WI38 (cell line): ENCODE measurements around the gene LPP.
"Not testable (repeated sequence)": the region's sequence is repeated elsewhere in the genome, so short reads cannot be mapped to it uniquely, and the experiment has no call there.

Source experiments
- H3K4me3 ChIP-seq: 2 replicates; pipeline ENCODE4 v1.5.1; 2011; ENCODE audit warnings: low read depth, mild to moderate bottlenecking, control low read depth, low read length
- TF ChIP-seq, protein P1 (sequence below): IDR thresholded peaks from 2 replicates; pipeline ENCODE4 v1.5.1; 2012; ENCODE audit warnings: low read depth, mild to moderate bottlenecking, control low read depth, low read length

The LPP gene

DNA sequence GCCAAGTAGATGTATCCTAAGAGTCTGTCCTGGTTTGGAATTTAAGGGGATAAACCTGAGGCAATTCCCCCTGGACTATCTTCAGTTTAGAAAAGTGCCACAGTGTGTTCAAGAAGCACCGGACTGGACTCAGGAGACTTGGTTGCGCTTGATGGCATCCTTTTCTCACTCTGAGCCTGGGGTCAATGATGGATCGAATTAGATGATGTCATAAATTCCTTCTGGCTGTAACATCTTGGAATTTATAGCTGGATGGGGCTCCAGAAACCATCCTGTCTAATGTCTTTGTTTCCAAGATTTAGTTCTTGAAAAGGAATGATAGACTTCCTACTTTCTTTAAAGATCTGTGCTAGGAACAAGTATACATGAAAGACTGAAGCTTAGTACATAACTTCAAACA lies 280.6 kb downstream of the LPP start:
- no peak overlapping the region for H3K4me3 ChIP-seq
- TF ChIP-seq, protein P1, sequence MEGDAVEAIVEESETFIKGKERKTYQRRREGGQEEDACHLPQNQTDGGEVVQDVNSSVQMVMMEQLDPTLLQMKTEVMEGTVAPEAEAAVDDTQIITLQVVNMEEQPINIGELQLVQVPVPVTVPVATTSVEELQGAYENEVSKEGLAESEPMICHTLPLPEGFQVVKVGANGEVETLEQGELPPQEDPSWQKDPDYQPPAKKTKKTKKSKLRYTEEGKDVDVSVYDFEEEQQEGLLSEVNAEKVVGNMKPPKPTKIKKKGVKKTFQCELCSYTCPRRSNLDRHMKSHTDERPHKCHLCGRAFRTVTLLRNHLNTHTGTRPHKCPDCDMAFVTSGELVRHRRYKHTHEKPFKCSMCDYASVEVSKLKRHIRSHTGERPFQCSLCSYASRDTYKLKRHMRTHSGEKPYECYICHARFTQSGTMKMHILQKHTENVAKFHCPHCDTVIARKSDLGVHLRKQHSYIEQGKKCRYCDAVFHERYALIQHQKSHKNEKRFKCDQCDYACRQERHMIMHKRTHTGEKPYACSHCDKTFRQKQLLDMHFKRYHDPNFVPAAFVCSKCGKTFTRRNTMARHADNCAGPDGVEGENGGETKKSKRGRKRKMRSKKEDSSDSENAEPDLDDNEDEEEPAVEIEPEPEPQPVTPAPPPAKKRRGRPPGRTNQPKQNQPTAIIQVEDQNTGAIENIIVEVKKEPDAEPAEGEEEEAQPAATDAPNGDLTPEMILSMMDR = no peak

DNA sequence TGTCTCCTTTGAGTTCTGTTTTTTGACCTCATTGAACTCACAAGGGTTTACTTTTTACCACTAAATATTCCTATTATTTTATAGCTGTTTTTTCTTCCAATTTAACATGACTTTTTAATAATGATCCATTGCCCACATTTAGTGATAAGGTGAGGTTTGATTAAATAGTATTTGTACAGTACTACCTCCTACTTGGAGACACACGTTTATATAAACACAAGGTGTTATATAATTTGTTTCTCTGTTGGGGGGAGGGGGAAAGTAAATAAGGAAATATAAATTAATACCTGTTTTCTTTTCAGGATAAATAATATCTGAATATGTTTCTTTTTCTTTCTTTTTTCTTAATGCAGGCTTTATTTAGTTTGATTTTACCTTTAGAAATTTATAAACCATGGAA lies 281.3 kb downstream of the LPP start:
- H3K4me3 ChIP-seq = no peak overlapping the region
- TF ChIP-seq, protein P1 = no peak

DNA sequence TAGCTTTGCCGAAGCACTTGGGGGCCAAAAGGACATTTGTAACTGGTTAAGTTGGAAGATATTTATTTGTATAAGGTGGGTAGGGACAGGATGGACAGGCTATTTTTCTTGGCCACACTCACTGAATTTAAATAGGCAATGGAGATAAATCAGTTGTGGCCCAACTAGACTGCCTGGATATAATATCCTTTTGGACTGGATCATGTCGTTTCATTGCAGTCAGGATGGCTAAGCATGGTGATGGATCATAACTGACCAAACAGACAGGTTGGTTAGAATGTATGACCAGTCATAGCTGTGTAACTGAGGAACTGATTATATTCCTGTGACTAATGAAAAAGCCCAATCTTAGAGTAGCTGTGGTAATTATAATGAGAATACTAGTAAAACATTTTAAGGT lies 284.0 kb downstream of the LPP start:
- H3K4me3 ChIP-seq = no peak overlapping the region
- TF ChIP-seq, protein P1 = no peak

DNA sequence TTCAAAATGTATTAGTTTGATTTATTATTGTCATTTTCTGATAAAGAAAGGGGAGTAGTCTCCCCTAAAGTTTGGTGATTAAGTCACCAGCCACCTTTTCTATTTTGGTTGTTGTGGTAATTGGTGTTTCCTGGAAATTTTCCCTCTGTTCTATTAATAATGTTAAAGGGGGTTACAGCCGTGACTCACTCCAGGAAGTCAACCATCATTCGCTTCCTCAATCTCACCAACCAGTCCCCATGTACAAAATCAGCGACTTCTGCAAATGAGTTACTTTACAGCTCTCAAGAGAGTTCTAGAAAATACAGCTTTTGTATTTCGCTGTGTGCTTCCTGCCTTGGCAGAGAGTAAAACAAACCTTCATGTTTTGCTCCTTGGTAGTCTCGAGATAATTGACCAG lies 285.1 kb downstream of the LPP start:
- H3K4me3 ChIP-seq = no peak overlapping the region
- TF ChIP-seq, protein P1 = no peak

DNA sequence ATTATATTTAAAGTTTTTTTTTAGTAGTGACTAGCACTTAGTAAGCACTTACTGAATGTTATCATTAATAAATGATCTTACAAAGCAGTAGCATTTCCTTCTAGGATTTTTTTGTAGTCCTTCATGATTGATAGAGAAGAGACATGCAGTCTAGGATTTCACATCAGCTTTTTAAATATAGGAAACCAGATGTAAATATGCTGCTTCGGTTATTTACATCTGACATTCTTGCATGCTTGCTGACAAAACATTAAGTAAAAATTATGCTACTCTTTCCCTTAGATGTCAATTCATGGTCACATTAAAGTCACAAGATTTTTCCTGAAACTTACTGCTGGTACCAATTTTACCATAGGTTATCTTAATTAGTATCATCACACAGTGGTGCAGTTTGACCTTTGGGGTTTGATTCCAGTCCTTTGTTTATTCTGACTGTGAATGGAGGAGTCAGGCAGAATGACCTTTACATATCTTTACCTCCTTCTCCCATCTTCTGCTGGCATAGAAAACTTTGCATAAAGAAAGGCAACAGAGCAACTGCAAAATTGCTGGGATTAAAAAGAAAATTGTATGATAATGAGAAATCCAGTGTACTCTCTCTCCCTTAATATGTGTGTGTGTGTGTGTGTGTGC lies 286.5 kb downstream of the LPP start:
- TF ChIP-seq, protein P1 = no peak
- no peak overlapping the region for H3K4me3 ChIP-seq

DNA sequence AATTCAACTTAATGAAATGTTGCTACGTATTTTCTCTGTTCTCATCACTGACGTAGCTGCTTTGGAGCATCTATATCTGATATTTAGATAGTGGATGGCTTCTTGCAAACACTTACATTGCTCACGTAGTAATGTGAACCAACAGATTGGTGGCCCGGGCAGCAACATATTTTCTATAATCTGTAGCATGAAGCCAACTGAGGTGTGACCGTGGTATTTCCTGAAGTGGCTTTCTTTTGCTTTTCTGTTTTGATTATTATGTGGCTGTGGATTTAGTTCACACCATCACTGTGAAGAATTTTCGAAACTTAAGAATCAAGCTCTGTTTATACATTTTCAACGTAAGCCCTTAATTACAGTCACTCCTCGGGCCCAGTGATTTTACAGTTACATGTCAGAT lies 288.5 kb downstream of the LPP start:
- H3K4me3 ChIP-seq = no peak overlapping the region
- TF ChIP-seq, protein P1 = no peak

DNA sequence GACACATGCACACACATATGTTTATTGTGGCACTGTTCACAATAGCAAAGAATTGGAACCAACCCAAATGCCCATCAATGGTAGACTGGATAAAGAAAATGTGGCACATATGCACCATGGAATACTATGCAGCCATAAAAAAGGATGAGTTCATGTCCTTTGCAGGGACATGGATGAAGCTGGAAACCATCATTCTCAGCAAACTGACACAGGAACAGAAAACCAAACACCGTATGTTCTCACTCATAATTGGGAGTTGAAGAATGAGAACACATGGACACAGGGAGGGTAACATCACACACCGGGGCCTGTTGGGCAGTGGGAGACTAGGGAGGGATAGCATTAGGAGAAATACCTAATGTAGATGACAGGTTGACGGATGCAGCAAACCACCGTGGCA lies 291.2 kb downstream of the LPP start:
- H3K4me3 ChIP-seq = not testable (repeated sequence)

DNA sequence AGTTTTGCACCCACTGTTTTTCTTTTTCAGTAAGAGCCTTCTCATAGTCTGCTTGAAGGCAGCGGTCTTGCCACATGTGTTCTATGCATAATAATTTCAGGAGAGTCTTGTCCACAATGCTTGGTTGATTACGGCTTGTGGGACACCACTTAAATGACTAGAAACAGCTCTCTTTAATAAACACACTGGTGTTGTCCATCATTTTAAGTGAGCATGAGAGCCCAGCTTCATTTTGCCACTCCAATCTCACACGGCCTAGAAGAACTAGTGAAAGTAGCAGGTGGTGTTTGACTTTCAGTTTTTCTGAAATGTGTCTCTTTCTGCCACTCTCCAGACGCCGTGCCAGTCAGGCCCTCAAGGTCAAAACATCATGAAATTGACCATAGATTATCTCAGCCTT lies 292.1 kb downstream of the LPP start:
- TF ChIP-seq, protein P1 = no peak
- H3K4me3 ChIP-seq = no peak overlapping the region
